Bronchial epithelial cell (primary cell): ENCODE measurements around the gene DPH7. TPM values are rescaled to one million over a fixed set of nuclear protein-coding genes. Genes with fewer than 3 reads are reported as not detected.
"Not testable (repeated sequence)": the region's sequence is repeated elsewhere in the genome, so short reads cannot be mapped to it uniquely, and the experiment has no call there.

Experiments
- DNase-seq: peaks from one replicate; pipeline ENCODE4 v3.0.0-alpha.2; 2010; ENCODE audit warnings: low read depth
- FAIRE-seq: peaks from 2 replicates; lab custom pipeline; 2011; peaks lifted over from hg19 to GRCh38; lab: Jason Lieb, UNC
- H3K27me3 ChIP-seq: 2 replicates; pipeline ENCODE4 v1.5.1; 2011; ENCODE audit warnings: low read length; ENCODE audit not compliant: control insufficient read depth, insufficient read depth
- H3K36me3 ChIP-seq: 2 replicates; pipeline ENCODE4 v1.5.1; 2011; ENCODE audit warnings: low read length; ENCODE audit not compliant: control insufficient read depth, insufficient read depth
- H3K4me3 ChIP-seq: 2 replicates; pipeline ENCODE4 v1.5.1; 2011; ENCODE audit warnings: mild to moderate bottlenecking, low read depth, low read length, control low read depth
- total RNA-seq: library from RNA; depleted of rRNA; stranded (reverse); fragments of >200 nt; gene quantifications from 2 replicates; pipeline ENCODE4 v1.2.1, GENCODE V29; 2014
- TF ChIP-seq, protein P1 (sequence below): IDR thresholded peaks from 2 replicates; pipeline ENCODE4 v1.5.1; 2011; ENCODE audit warnings: mild to moderate bottlenecking, moderate library complexity, low read length, control low read depth, inconsistent platforms; ENCODE audit not compliant: insufficient read depth, severe bottlenecking

DPH7 gene
- total RNA-seq, 1 donor from 2014 or later = 33.7 TPM

DNA sequence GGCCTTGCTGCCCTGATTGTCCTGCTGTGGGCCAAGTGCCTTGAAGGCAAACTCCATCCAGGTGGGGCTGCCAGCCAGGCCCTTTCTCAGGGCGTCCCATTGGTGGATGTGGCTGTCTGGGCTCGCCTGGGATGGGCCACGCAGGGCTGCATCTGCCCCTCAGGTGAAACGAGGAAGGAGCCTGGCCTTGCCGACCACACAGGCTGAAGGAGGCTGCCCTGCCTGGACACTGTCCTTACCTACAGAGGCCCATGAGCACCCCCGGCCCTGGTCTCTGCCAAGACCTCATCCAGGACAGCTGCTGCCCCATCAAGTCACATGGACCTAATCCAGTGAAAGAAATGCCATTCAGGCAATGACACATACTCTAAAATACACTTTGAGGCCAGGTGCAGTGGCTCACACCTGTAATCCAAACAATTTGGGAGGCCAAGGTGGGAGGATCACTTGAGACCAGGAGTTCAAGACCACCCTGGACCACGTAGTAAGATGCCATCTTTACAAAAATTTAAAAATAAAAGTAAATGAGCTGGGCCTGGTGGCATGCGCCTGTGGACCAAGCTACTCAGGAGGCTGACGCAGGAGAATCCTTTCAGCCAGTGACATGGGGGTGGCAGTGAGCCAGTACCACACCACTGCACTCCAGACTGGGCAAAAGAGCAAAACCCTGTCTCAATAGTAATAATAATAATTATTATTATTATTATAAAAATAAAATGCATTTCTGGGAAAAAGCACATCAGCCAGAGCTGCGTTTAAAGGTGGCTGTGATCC, 62.4 kb downstream of the DPH7 start:
- Histone ChIP-seq H3K27me3 (no peaks in the 10 kb centered on the region), H3K36me3 (no peaks in the 10 kb centered on the region), H3K4me3 (no peak overlapping the region)
- no peak for DNase-seq
- FAIRE-seq = no peak
- TF ChIP-seq, protein P1, sequence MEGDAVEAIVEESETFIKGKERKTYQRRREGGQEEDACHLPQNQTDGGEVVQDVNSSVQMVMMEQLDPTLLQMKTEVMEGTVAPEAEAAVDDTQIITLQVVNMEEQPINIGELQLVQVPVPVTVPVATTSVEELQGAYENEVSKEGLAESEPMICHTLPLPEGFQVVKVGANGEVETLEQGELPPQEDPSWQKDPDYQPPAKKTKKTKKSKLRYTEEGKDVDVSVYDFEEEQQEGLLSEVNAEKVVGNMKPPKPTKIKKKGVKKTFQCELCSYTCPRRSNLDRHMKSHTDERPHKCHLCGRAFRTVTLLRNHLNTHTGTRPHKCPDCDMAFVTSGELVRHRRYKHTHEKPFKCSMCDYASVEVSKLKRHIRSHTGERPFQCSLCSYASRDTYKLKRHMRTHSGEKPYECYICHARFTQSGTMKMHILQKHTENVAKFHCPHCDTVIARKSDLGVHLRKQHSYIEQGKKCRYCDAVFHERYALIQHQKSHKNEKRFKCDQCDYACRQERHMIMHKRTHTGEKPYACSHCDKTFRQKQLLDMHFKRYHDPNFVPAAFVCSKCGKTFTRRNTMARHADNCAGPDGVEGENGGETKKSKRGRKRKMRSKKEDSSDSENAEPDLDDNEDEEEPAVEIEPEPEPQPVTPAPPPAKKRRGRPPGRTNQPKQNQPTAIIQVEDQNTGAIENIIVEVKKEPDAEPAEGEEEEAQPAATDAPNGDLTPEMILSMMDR = no peak

DNA sequence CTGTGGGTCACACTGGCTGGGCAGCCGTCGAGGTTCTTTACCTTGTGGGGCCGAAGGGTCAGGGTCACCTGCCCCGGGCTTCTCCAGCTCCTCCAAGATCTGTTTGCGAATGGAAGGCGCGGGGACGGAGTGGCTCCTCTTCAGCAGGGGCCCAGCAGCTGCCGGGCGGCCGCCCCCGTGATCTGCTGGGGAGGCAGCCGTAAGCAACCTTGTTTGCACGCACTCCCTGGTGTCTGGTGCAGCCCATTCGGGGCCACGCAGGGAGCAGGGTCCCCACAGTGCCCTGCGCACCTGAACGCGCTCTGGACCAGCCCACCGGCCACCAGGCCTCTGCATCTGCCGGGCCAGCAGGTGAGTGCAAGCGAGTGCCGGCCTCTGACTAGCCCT, 63.4 kb downstream of the DPH7 start:
- Histone ChIP-seq H3K36me3 (no peaks in the 10 kb centered on the region), H3K27me3 (no peaks in the 10 kb centered on the region), H3K4me3 (no peak overlapping the region)
- DNase-seq (no peak), FAIRE-seq (no peak)
- TF ChIP-seq, protein P1 = no peak

DNA sequence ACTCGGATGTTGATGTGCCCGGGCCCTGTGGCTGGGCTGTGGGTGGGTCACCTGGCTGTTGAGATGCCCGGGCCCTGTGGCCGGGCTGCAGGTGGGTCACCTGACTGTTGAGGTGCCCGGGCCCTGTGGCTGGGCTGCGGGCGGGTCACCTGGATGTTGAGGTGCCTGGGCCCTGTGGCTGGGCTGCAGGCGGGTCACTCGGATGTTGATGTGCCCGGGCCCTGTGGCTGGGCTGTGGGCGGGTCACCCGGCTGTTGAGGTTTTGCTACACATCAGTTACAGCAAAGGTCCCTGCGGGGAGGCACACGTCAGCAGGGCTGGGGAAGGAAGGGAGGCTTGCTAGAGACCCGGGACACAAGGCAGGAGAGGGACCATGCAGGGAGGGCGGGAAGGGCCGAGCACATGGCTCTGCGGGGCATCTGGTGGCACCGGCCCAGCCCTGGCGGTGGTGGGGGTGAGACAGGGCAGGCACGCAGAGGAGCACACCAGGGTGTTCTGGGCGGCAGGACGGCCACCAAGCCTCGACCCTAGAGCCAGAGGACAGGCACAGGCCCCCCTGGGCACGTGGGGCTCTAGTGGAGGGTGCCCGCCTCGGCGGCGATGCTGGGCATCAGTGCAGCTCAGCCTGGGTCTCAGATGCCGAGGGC, 63.9 kb downstream of the DPH7 start:
- FAIRE-seq (no peak), DNase-seq (no peak)
- H3K27me3 ChIP-seq = no peaks in the 10 kb centered on the region
- TF ChIP-seq, protein P1 = no peak
- no peak overlapping the region for H3K4me3 ChIP-seq
- H3K36me3 ChIP-seq = no peaks in the 10 kb centered on the region

- not testable (repeated sequence) for FAIRE-seq, H3K4me3 ChIP-seq, H3K36me3 ChIP-seq, DNase-seq, H3K27me3 ChIP-seq
These were observed 64.7 kb downstream of the DPH7 start for GRCh38 chr9:137513801-137514570.

DNA sequence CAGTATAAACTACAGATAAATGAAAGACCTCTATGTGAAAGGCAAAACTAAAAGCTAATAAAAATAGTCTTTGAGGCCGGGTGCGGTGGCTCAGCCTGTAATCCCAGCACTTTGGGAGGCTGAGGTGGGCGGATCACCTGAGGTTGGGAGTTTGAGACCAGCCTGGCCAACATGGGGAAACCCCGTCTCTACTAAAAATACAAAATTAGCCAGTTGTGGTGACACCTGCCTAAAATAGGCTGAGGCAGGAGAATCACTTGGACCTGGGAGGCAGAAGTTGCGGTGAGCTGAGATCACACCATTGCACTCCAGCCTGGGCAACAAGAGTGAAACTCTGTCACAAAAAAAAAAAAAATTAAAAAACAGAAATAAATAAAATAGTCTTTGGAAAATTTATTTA, 65.6 kb downstream of the DPH7 start:
- not testable (repeated sequence) for H3K36me3 ChIP-seq, H3K4me3 ChIP-seq, H3K27me3 ChIP-seq, FAIRE-seq, DNase-seq

- no peak for DNase-seq
- no peaks in the 10 kb centered on the region for H3K27me3 ChIP-seq
- no peak for FAIRE-seq
- no peak overlapping the region for H3K4me3 ChIP-seq
- H3K36me3 ChIP-seq = no peaks in the 10 kb centered on the region
- TF ChIP-seq, protein P1 = no peak
These were observed 66.8 kb downstream of the DPH7 start for GRCh38 chr9:137511758-137512463.

DNA sequence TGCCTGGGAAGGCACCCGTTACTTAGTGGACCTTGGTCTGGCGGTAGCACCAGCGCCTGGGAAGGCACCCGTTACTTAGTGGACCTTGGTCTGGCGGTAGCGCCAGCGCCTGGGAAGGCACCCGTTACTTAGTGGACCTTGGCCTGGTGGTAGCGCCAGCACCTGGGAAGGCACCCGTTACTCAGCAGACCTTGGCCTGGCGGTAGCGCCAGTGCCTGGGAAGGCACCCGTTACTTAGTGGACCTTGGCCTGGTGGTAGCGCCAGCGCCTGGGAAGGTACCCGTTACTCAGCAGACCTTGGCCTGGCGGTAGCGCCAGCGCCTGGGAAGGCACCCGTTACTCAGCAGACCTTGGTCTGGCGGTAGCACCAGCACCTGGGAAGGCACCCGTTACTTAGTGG, 67.6 kb downstream of the DPH7 start:
- H3K36me3 ChIP-seq, DNase-seq, FAIRE-seq: not testable (repeated sequence)

More for the DNA sequence above, 67.6 kb downstream of the DPH7 start:
- H3K4me3 ChIP-seq, H3K27me3 ChIP-seq: not testable (repeated sequence)
